Neural cell (in vitro differentiated cells): ENCODE data around the gene ZNF416. TPM values are rescaled to one million over a fixed set of nuclear protein-coding genes. Genes with fewer than 3 reads are reported as not detected.
A peak's percentile ranks its signal among the peaks of the same experiment; 100 is the strongest.

ENCODE experiments used
- H2AFZ ChIP-seq: fragments of 200-600, 300-800 bp; sonication (generic), shearing (Covaris generic); 2 replicates; pipeline ENCODE4 v1.6.0; 2014; ENCODE audit warnings: low read depth, mild to moderate bottlenecking, antibody characterized with exemption, low read length, moderate library complexity
- H3F3A ChIP-seq: fragments of 200-600 bp; shearing (Covaris generic); 2 replicates; pipeline ENCODE4 v1.6.1; 2016; ENCODE audit warnings: mild to moderate bottlenecking, moderate library complexity, mixed read lengths, antibody characterized with exemption, low read length; ENCODE audit not compliant: insufficient read depth, poor library complexity, severe bottlenecking
- H3K27ac ChIP-seq: fragments of 200-600, 300-800 bp; sonication (generic), shearing (Covaris generic); 2 replicates; pipeline ENCODE4 v1.5.1; 2014; ENCODE audit warnings: mild to moderate bottlenecking, low read length, moderate library complexity
- H3K27me3 ChIP-seq: fragments of 300-800, 200-600 bp; sonication (generic), shearing (Covaris generic); 2 replicates; pipeline ENCODE4 v1.6.0; 2014; ENCODE audit warnings: mild to moderate bottlenecking, low read depth, low read length, moderate library complexity; ENCODE audit not compliant: insufficient read depth
- H3K36me3 ChIP-seq: fragments of 300-800, 200-600 bp; sonication (generic), shearing (Covaris generic); 2 replicates; pipeline ENCODE4 v1.5.1; 2014; ENCODE audit warnings: mild to moderate bottlenecking, antibody characterized with exemption, low read length, moderate library complexity; ENCODE audit not compliant: insufficient read depth
- H3K4me2 ChIP-seq: fragments of 300-800, 200-600 bp; sonication (generic), shearing (Covaris generic); 2 replicates; pipeline ENCODE4 v1.6.0; 2014; ENCODE audit warnings: mild to moderate bottlenecking, low read length
- H3K4me3 ChIP-seq: fragments of 300-800, 200-600 bp; sonication (generic), shearing (Covaris generic); 2 replicates; pipeline ENCODE4 v1.5.1; 2014; ENCODE audit warnings: mild to moderate bottlenecking, low read length, moderate library complexity
- H3K79me2 ChIP-seq: fragments of 200-600 bp; shearing (Covaris generic); replicated peaks from 2 replicates; pipeline ENCODE4 v1.6.0; 2014; ENCODE audit warnings: mild to moderate bottlenecking, low read length, moderate library complexity; ENCODE audit not compliant: insufficient read depth
- H3K9ac ChIP-seq: fragments of 300-800, 200-600 bp; sonication (generic), shearing (Covaris generic); 2 replicates; pipeline ENCODE4 v1.6.1; 2016; ENCODE audit warnings: mild to moderate bottlenecking, low read length, mixed read lengths
- H3K9me2 ChIP-seq: fragments of 200-600 bp; shearing (Covaris generic); 2 replicates; pipeline ENCODE4 v1.6.1; 2016; ENCODE audit warnings: mild to moderate bottlenecking, low read length, mixed read lengths; ENCODE audit not compliant: insufficient read depth
- H3K9me3 ChIP-seq: fragments of 200-600, 300-800 bp; sonication (generic), shearing (Covaris generic); 2 replicates; pipeline ENCODE4 v1.6.1; 2016; ENCODE audit warnings: mild to moderate bottlenecking, mixed run types, low read length, moderate library complexity, mixed read lengths
- H4K20me1 ChIP-seq: fragments of 200-600 bp; shearing (Covaris generic); 2 replicates; pipeline ENCODE4 v1.6.1; 2016; ENCODE audit warnings: mild to moderate bottlenecking, mixed run types; ENCODE audit not compliant: insufficient read depth
- CTCF ChIP-seq: fragments of 450-650 bp; IDR thresholded peaks from 2 replicates; pipeline ENCODE4 v1.5.1; 2014; ENCODE audit warnings: antibody characterized with exemption, mild to moderate bottlenecking, moderate library complexity; ENCODE audit not compliant: poor library complexity, severe bottlenecking
- EP300 ChIP-seq: fragments of 450-650 bp; conservative IDR thresholded peaks from 2 replicates; pipeline ENCODE4 v1.6.1; 2014; ENCODE audit warnings: antibody characterized with exemption, mild to moderate bottlenecking, moderate library complexity; ENCODE audit not compliant: poor library complexity, severe bottlenecking
- EZH2 ChIP-seq: fragments of 200-600, 300-800 bp; shearing (Covaris generic), sonication (generic); IDR thresholded peaks from 2 replicates; pipeline ENCODE4 v1.6.1; 2014; ENCODE audit warnings: antibody characterized with exemption, low read length, borderline replicate concordance, mild to moderate bottlenecking; ENCODE audit not compliant: insufficient read depth, poor library complexity, severe bottlenecking
- MXI1 ChIP-seq: fragments of 450-650 bp; conservative IDR thresholded peaks from 2 replicates; pipeline ENCODE4 v1.6.1; 2014; ENCODE audit warnings: antibody characterized with exemption, mild to moderate bottlenecking; ENCODE audit not compliant: poor library complexity, severe bottlenecking
- POLR2AphosphoS5 ChIP-seq: IDR thresholded peaks from 2 replicates; pipeline ENCODE4 v1.6.1; 2012
- RAD21 ChIP-seq: fragments of 450-650 bp; conservative IDR thresholded peaks from 2 replicates; pipeline ENCODE4 v1.6.1; 2014; ENCODE audit warnings: antibody characterized with exemption, mild to moderate bottlenecking, moderate library complexity
- REST ChIP-seq: IDR thresholded peaks from 2 replicates; pipeline ENCODE4 v1.6.1; 2012; ENCODE audit warnings: borderline replicate concordance
- SMC3 ChIP-seq: fragments of 450-650 bp; conservative IDR thresholded peaks from 2 replicates; pipeline ENCODE4 v1.6.1; 2014; ENCODE audit warnings: antibody characterized with exemption, mild to moderate bottlenecking, moderate library complexity; ENCODE audit not compliant: poor library complexity
- TAF1 ChIP-seq: IDR thresholded peaks from 2 replicates; pipeline ENCODE4 v1.6.1; 2012; ENCODE audit warnings: low read depth
- polyA plus RNA-seq: library from polyadenylated mRNA; depleted of rRNA; stranded (reverse); fragments of >200 nt; gene quantifications from 2 replicates; pipeline ENCODE4 v1.2.3, GENCODE V29; 2014

ZNF416 gene
- polyA plus RNA-seq, 1 donor from 2014 or later: 6.3 TPM

- H3K27ac ChIP-seq: no peak overlapping the region
- no peak overlapping the region for H3K9ac ChIP-seq
- H3K36me3 ChIP-seq: peaks cover 80% of the 10 kb centered on the region
- H4K20me1 ChIP-seq: no peaks in the 10 kb centered on the region
- H3K9me2 ChIP-seq: no peaks in the 10 kb centered on the region
- peaks cover 70% of the 10 kb centered on the region for H3K9me3 ChIP-seq
- no peak for TF ChIP-seq EZH2
- TF ChIP-seq MXI1: no peak
- no peak for TF ChIP-seq RAD21
- TF ChIP-seq TAF1: no peak
- no peak for TF ChIP-seq SMC3
- TF ChIP-seq EP300: no peak
- TF ChIP-seq REST: no peak
- no peak for TF ChIP-seq POLR2AphosphoS5
- no peak for TF ChIP-seq CTCF
- no peak overlapping the region for H3K4me2 ChIP-seq
- H2AFZ ChIP-seq: no peak overlapping the region
- H3K27me3 ChIP-seq: no peaks in the 10 kb centered on the region
- H3F3A ChIP-seq: no peaks in the 10 kb centered on the region
- peaks cover 84% of the 10 kb centered on the region for H3K79me2 ChIP-seq
- no peak overlapping the region for H3K4me3 ChIP-seq
Observed at GRCh38 chr19:57620673-57621348, 42.1 kb upstream of the ZNF416 start.

GRCh38 chr19:57615346-57615745, 36.6 kb upstream of the ZNF416 start:
- Histone ChIP-seq H3F3A (no peaks in the 10 kb centered on the region), H3K36me3 (peaks cover 37% of the 10 kb centered on the region), H3K9me2 (no peaks in the 10 kb centered on the region), H3K27ac (peak overlapping the region; percentile 87), H3K9ac (peak overlapping the region; percentile 91), H3K4me3 (peak overlapping the region; percentile 78), H4K20me1 (no peaks in the 10 kb centered on the region), H3K79me2 (peaks cover 68% of the 10 kb centered on the region), H3K9me3 (peaks cover 32% of the 10 kb centered on the region), H2AFZ (no peak overlapping the region), H3K27me3 (no peaks in the 10 kb centered on the region), H3K4me2 (peak overlapping the region; percentile 53)
- TF ChIP-seq EP300 (no peak), REST (no peak), MXI1 (no peak), EZH2 (no peak), TAF1 (no peak), POLR2AphosphoS5 (no peak), RAD21 (no peak), SMC3 (no peak), CTCF (no peak)
